HEK293 (cell line): ENCODE data around the gene GOLGA8N.

Experiments used
- CTCF ChIP-seq: fragments of 450-650 bp; formaldehyde crosslinking; IDR thresholded peaks from 2 replicates; pipeline ENCODE4 v1.5.1; 2016; ENCODE audit warnings: missing biosample characterization, missing genetic modification characterization
- EGR2 ChIP-seq: fragments of 450-650 bp; formaldehyde crosslinking; IDR thresholded peaks from 2 replicates; pipeline ENCODE4 v1.5.1; 2016; ENCODE audit warnings: low read depth, missing biosample characterization, missing genetic modification characterization
- REST ChIP-seq: fragments of 450-650 bp; formaldehyde crosslinking; IDR thresholded peaks from 2 replicates; pipeline ENCODE4 v1.5.1; 2016; ENCODE audit warnings: missing biosample characterization, missing genetic modification characterization
- ZBTB1 ChIP-seq: fragments of 450-650 bp; formaldehyde crosslinking; IDR thresholded peaks from 2 replicates; pipeline ENCODE4 v1.5.1; 2016; ENCODE audit warnings: missing biosample characterization, missing genetic modification characterization
- ZBTB21 ChIP-seq: fragments of 450-650 bp; formaldehyde crosslinking; IDR thresholded peaks from 2 replicates; pipeline ENCODE4 v1.5.1; 2017; ENCODE audit warnings: missing biosample characterization, missing genetic modification characterization
- ZIC2 ChIP-seq: fragments of 450-650 bp; formaldehyde crosslinking; IDR thresholded peaks from 2 replicates; pipeline ENCODE4 v1.5.1; 2016; ENCODE audit warnings: missing biosample characterization, missing genetic modification characterization
- ZNF114 ChIP-seq: fragments of 450-650 bp; formaldehyde crosslinking; IDR thresholded peaks from 2 replicates; pipeline ENCODE4 v1.5.0; 2017; ENCODE audit warnings: missing biosample characterization, missing genetic modification characterization
- ZNF146 ChIP-seq: fragments of 450-650 bp; formaldehyde crosslinking; IDR thresholded peaks from 2 replicates; pipeline ENCODE4 v1.5.1; 2016; ENCODE audit warnings: missing biosample characterization, missing genetic modification characterization
- ZNF174 ChIP-seq: fragments of 450-650 bp; formaldehyde crosslinking; IDR thresholded peaks from 2 replicates; pipeline ENCODE4 v1.5.0; 2017; ENCODE audit warnings: missing biosample characterization, mild to moderate bottlenecking, missing genetic modification characterization
- ZNF488 ChIP-seq: fragments of 450-650 bp; formaldehyde crosslinking; IDR thresholded peaks from 2 replicates; pipeline ENCODE4 v1.5.1; 2016; ENCODE audit warnings: missing biosample characterization, missing genetic modification characterization
- ZNF629 ChIP-seq: fragments of 450-650 bp; formaldehyde crosslinking; IDR thresholded peaks from 2 replicates; pipeline ENCODE4 v1.5.1; 2017; ENCODE audit warnings: missing biosample characterization, missing genetic modification characterization
- ZNF701 ChIP-seq: fragments of 450-650 bp; formaldehyde crosslinking; IDR thresholded peaks from 2 replicates; pipeline ENCODE4 v1.5.1; 2016; ENCODE audit warnings: missing biosample characterization, missing genetic modification characterization
- ZNF707 ChIP-seq: fragments of 450-650 bp; formaldehyde crosslinking; IDR thresholded peaks from 2 replicates; pipeline ENCODE4 v1.5.1; 2016; ENCODE audit warnings: missing biosample characterization, missing genetic modification characterization

- TF ChIP-seq ZBTB1 (tag by site-specific recombination) (no peak), ZIC2 (tag by site-specific recombination) (no peak), CTCF (tag by site-specific recombination) (no peak), ZBTB21 (no peak), ZNF488 (tag by site-specific recombination) (no peak), ZNF146 (tag by site-specific recombination) (no peak), ZNF629 (tag by site-specific recombination) (no peak), ZNF701 (tag by site-specific recombination) (no peak), EGR2 (tag by site-specific recombination) (no peak), REST (tag by site-specific recombination) (no peak), ZNF114 (tag by site-specific recombination) (no peak), ZNF174 (no peak), ZNF707 (tag by site-specific recombination) (no peak)
Measured at GRCh38 chr15:32656496-32656895, 63.2 kb downstream of the GOLGA8N start.
